ENCODE data around the gene FGF10. TPM values are rescaled to one million over a fixed set of nuclear protein-coding genes. Genes with fewer than 3 reads are reported as not detected.

FGF10 gene
- total RNA-seq, 1 experiment from 2014 or later = 0.37 TPM

DNA sequence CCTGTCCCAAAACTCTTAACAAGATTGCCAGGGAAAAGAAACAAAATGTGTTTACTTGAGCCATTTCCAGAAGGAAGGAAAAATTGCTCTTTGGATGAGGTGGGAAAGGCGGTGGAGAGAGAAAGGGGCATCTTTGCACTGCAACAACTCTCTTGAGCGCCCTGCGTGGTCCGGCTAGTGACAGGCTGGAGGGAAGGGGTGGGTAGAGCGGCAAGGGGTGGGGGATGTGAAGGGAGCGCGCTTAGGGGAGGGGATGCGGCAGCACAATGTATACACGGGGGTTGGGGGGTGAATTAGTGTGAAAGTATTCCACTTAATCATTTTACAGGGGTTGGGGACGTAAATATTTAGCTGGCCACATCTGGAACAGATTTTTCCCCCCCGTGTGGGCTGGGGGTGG lies 1.3 kb downstream of the FGF10 start:
- Mint-ChIP-seq H3K27ac (no peak overlapping the region), H3K9me3 (no peaks in the 10 kb centered on the region), H3K4me3 (peak overlapping the region; percentile 91), H3K36me3 (no peaks in the 10 kb centered on the region), H3K4me1 (peaks cover 41% of the 10 kb centered on the region), H3K27me3 (ENCODE audit: low read depth) (peaks cover 57% of the 10 kb centered on the region)
- no peak for TF ChIP-seq E2F5 (CRISPR knock-in tag; IDR thresholded peaks at IDR 0.05)
- CTCF ChIA-PET = interaction anchor here (2.8 kb wide), 1 partner anchor 56 kb away, joined by 13 read pairs; no protein-coding TSS in a partner anchor
- POLR2A ChIA-PET = interaction anchor here (0.8 kb wide), 1 partner anchor 400 kb away, joined by 3 read pairs; no protein-coding TSS in a partner anchor
- ATAC-seq (peak; percentile 17), DNase-seq (ENCODE audit: low spot score) (peak; percentile 40)

DNA sequence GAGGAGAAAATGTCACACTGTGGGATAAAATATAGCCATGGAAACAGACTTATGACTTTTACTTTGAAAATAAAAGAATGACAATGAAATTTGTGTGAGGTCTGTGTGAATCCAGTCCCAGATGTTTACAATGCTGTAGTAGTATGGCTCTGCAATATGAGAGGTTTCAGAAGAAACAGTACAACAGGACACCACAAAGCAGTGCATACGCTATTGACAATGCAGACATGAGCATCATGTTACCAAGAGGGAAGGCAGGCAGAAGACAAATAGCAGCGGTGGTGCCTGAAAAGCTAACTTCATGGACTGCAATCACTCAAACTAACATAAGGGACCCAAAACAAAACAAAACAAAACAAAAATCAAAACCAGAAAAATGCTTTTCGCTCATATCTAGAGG lies 1.8 kb downstream of the FGF10 start:
- ChIA-PET CTCF (no interaction called here), POLR2A (no interaction called here)
- Mint-ChIP-seq H3K27me3 (ENCODE audit: low read depth) (peaks cover 57% of the 10 kb centered on the region), H3K9me3 (no peaks in the 10 kb centered on the region), H3K36me3 (no peaks in the 10 kb centered on the region), H3K27ac (no peak overlapping the region), H3K4me3 (peak overlapping the region; percentile 91), H3K4me1 (peaks cover 38% of the 10 kb centered on the region)
- DNase-seq (ENCODE audit: low spot score) = no peak
- ATAC-seq = no peak
- no peak for TF ChIP-seq ZNF121 (CRISPR knock-in tag; IDR thresholded peaks at IDR 0.05)
- TF ChIP-seq PRDM15 (CRISPR knock-in tag; IDR thresholded peaks at IDR 0.05) = no peak
- no peak for TF ChIP-seq ZNF219 (CRISPR knock-in tag; IDR thresholded peaks at IDR 0.05; ENCODE audit: borderline replicate concordance)
- TF ChIP-seq ATF1 (CRISPR knock-in tag; IDR thresholded peaks at IDR 0.05) = no peak
- no peak for TF ChIP-seq ZNF396 (CRISPR knock-in tag; IDR thresholded peaks at IDR 0.05; ENCODE audit: borderline replicate concordance)
- TF ChIP-seq, protein P1, sequence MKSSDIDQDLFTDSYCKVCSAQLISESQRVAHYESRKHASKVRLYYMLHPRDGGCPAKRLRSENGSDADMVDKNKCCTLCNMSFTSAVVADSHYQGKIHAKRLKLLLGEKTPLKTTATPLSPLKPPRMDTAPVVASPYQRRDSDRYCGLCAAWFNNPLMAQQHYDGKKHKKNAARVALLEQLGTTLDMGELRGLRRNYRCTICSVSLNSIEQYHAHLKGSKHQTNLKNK (CRISPR knock-in tag; IDR thresholded peaks at IDR 0.05) = no peak
- no peak for TF ChIP-seq CREB1 (CRISPR knock-in tag; IDR thresholded peaks at IDR 0.05)
- TF ChIP-seq MXD4 (CRISPR knock-in tag; IDR thresholded peaks at IDR 0.05; ENCODE audit: borderline replicate concordance) = no peak
- no peak for TF ChIP-seq E2F5 (CRISPR knock-in tag; IDR thresholded peaks at IDR 0.05)
- TF ChIP-seq NR1H2 (CRISPR knock-in tag; IDR thresholded peaks at IDR 0.05) = no peak
- no peak for TF ChIP-seq SP1 (CRISPR knock-in tag; conservative IDR thresholded peaks at IDR 0.05)
- TF ChIP-seq, protein P2, sequence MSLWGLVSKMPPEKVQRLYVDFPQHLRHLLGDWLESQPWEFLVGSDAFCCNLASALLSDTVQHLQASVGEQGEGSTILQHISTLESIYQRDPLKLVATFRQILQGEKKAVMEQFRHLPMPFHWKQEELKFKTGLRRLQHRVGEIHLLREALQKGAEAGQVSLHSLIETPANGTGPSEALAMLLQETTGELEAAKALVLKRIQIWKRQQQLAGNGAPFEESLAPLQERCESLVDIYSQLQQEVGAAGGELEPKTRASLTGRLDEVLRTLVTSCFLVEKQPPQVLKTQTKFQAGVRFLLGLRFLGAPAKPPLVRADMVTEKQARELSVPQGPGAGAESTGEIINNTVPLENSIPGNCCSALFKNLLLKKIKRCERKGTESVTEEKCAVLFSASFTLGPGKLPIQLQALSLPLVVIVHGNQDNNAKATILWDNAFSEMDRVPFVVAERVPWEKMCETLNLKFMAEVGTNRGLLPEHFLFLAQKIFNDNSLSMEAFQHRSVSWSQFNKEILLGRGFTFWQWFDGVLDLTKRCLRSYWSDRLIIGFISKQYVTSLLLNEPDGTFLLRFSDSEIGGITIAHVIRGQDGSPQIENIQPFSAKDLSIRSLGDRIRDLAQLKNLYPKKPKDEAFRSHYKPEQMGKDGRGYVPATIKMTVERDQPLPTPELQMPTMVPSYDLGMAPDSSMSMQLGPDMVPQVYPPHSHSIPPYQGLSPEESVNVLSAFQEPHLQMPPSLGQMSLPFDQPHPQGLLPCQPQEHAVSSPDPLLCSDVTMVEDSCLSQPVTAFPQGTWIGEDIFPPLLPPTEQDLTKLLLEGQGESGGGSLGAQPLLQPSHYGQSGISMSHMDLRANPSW (CRISPR knock-in tag; conservative IDR thresholded peaks at IDR 0.05; ENCODE audit: low read depth) = no peak
- TF ChIP-seq NFATC4 (CRISPR knock-in tag; IDR thresholded peaks at IDR 0.05) = no peak
- TF ChIP-seq FOXK1 (CRISPR knock-in tag; IDR thresholded peaks at IDR 0.05) = no peak
- no peak for TF ChIP-seq KAT7 (CRISPR knock-in tag; IDR thresholded peaks at IDR 0.05; ENCODE audit: borderline replicate concordance)

Data from WTC11 (cell line).